Colon (tissue), 2 donors: Measurements from ENCODE around the gene HIVEP1.

ENCODE experiments used
- FAIRE-seq: peaks from 2 replicates; lab custom pipeline; 2012; peaks lifted over from hg19 to GRCh38; lab: Jason Lieb, UNC
- donor health status: control.
- donor health status: control.

The HIVEP1 gene

GRCh38 chr6:12020187-12020791 is 8.2 kb downstream of the HIVEP1 start:
- FAIRE-seq = no peak

- no peak for FAIRE-seq
These were observed 10.4 kb downstream of the HIVEP1 start for GRCh38 chr6:12022481-12022880.

DNA sequence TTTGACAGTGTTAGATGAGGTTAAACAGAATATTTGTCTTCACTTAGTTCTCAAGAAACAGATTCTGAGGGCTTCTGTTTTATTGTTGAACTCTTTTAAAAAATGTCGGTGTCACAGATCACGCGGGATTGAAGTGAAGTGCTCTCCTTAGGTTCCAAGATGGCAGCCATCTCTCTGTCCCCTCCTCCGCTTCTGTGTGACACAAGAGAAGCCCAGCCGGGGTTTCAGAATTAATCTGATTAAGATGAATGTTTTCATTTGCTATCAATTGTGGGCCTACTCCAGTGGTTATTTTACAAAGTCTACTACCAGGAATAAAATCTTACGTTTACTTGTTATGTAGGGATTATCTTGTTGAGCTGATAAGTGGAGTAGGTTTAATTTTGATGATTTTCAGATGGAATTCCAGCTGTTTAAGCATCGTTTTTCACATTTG is 10.9 kb downstream of the HIVEP1 start:
- FAIRE-seq = no peak

GRCh38 chr6:12024216-12024615 is 12.1 kb downstream of the HIVEP1 start:
- no peak for FAIRE-seq

DNA sequence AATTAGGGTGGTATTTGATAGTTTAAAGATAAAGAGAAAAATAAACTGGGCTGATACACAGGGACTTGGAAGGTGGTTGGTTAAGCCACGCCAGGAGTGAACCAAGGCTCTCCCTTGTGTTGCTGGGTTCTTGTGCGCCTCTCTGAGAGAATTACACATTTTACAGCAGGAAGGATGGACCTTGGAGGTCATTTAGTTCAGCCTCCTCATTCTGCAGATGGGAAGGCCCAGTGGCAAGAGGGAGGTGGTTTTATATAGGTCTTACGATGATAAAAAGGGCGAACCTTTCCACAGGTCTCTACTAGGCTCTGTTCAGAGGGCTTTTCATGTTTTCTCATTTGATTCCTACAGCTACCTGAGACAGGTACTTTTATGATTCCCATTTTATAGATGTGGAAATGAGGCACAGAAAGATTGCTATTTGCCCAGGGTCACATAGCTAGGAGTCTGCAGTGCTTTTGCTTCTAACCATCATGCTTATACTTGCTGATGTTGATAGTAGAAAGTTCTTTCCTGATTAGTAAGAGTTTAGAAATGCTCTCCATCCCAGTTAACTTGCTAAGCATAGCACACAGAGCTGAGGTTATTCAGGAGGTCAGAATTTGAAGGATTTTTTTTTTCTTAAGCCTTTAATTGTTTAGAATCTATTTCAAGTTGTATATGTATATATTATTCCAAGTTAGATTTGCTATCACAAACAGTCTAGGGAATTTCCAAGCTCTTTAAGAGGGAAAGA is 12.8 kb downstream of the HIVEP1 start:
- FAIRE-seq = no peak

GRCh38 chr6:12026120-12026519 is 14.0 kb downstream of the HIVEP1 start:
- no peak for FAIRE-seq

- FAIRE-seq = no peak
These were observed 14.7 kb downstream of the HIVEP1 start for GRCh38 chr6:12026833-12027232.

GRCh38 chr6:12028213-12028612 is 16.1 kb downstream of the HIVEP1 start:
- FAIRE-seq = no peak

DNA sequence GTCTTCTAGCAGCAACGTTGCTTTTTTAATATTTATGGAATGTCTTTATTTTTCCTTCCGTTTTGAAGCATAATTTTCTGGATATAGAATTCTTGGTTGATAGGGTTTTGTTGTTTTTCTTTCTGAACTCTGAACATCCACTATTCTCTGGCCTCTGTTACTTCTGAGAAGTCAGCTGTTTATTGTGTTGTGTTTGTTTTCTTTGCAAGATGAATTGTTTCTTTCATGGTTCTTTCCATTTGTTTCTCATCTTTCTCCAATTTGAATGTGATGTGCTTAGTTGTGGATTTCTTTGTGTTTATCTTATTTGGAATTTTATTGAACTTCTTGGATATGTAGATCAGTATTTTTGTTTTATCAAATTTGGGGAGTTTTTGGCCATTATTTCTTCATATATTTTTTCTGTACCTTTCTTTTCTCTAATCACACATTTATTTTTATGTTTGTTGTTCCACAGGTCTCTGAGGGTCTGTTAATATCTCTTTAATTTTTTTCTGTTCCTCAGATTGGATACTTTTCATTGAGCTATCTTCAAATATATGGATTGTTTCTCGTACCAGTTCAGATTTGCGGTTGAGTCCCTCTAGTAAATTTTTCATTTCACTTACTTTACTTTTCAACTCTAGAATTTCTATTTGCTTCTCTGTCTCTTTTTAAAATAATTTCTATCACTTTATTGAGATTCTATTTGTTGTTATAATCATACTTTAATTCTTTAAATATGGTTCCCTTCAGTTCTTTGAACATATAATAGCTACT is 18.0 kb downstream of the HIVEP1 start:
- no peak for FAIRE-seq

GRCh38 chr6:12030993-12031550 is 19.0 kb downstream of the HIVEP1 start:
- FAIRE-seq = no peak

GRCh38 chr6:12032783-12033573 is 20.9 kb downstream of the HIVEP1 start:
- FAIRE-seq = no peak

DNA sequence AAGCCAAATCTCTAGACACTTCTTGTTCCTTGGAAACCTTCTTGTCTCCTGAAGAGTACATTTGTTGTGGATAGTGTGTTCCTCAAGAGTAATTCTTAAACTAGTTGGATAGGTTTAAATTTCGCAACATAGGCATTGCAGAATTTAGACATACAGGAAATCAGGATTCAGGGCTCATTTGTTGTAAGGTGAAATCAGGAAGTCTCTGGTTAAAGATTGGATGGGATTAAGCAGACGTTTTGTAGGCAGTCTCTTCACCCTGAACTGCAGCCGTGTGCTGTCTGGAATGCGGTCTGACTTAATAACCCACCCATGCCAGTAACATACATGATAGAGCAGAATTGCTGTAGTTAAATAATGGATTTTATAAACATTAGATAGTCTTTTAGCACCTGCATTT is 21.7 kb downstream of the HIVEP1 start:
- FAIRE-seq = no peak

- no peak for FAIRE-seq
These were observed 22.2 kb downstream of the HIVEP1 start for GRCh38 chr6:12034349-12034748.

GRCh38 chr6:12034837-12035236 is 22.7 kb downstream of the HIVEP1 start:
- FAIRE-seq = no peak

DNA sequence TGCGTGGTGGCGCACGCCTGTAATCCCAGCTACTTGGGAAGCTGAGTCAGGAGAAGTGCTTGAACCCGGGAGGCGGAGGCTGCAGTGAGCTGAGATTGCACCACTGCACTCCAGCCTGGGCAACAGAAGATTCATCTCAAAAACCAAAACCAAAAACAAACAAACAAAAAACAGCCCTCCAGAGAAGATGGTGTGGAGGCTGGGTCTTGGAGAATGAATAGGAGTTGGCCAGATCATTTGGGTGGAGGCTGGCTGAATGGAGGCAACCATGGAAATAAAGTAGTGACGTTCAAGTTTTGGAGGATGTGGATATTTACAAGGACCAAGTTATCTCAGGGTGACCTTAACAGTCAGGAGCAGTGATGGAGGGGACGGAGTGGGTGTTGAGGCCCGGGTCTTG is 24.7 kb downstream of the HIVEP1 start:
- no peak for FAIRE-seq

GRCh38 chr6:12037798-12038197 is 25.7 kb downstream of the HIVEP1 start:
- no peak for FAIRE-seq

GRCh38 chr6:12039540-12040459 is 27.7 kb downstream of the HIVEP1 start:
- FAIRE-seq = no peak

- FAIRE-seq = no peak
These were observed 35.2 kb downstream of the HIVEP1 start for GRCh38 chr6:12047304-12047703.

GRCh38 chr6:12047792-12048432 is 35.8 kb downstream of the HIVEP1 start:
- FAIRE-seq = no peak

DNA sequence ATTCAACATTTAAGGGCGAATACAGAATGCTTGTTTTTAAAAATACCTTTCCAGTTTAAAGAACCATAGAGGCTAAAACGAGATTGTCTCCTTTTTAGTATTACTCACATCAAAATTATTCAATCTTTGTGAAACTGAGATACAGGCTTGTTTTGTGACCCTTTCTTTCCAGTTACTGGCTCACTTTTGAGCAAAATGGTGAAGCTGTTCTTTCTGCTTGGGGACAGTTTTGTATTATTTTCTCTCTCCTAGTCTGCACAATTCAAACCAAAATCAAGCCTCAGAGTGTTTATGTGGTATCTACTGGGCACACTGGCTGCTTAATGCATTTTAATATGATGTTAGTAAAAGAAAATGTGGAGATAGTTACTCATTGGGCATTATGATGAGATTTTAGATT is 36.5 kb downstream of the HIVEP1 start:
- no peak for FAIRE-seq
